Vagina (tissue), 2 donors: ENCODE data around the gene AJM1. TPM values are rescaled to one million over a fixed set of nuclear protein-coding genes. Genes with fewer than 3 reads are reported as not detected.
"Not testable (repeated sequence)": the region's sequence is repeated elsewhere in the genome, so short reads cannot be mapped to it uniquely, and the experiment has no call there.

Source experiments
- DNase-seq, 2 donors: peaks; one replicate each; pipeline ENCODE4 v3.0.0-alpha.2; 2017; ENCODE audit errors: extremely low spot score in 2 of 2
- H3K27ac ChIP-seq: fragments of 200-600 bp; sonication (generic); one replicate; pipeline ENCODE4 v1.5.1; 2019
- H3K27me3 ChIP-seq: fragments of 200-600 bp; sonication (generic); one replicate; pipeline ENCODE4 v1.5.1; 2019
- H3K36me3 ChIP-seq, 2 donors: fragments of 200-600 bp; sonication (generic); one replicate each; pipeline ENCODE4 v1.5.1; 2017 to 2019
- H3K4me1 ChIP-seq: fragments of 200-600 bp; sonication (generic); one replicate; pipeline ENCODE4 v1.5.1; 2019
- H3K4me3 ChIP-seq, 2 donors: fragments of 200-600 bp; sonication (generic); 1 replicate in 1 of 2; 2 replicates in 1 of 2; pipeline ENCODE4 v1.5.1; 2016 to 2019
- H3K9me3 ChIP-seq: fragments of 200-600 bp; sonication (generic); one replicate; pipeline ENCODE4 v1.5.1; 2019
- CTCF ChIP-seq, 3 experiments: fragments of 450-650 bp in 2 of 3; fragments of 200-600 bp in 1 of 3; sonication (generic) in 1 of 3; IDR thresholded peaks; one replicate each; pipeline ENCODE4 v1.5.1; 2017 to 2019; ENCODE audit warnings: antibody characterized with exemption in 3 of 3, mild to moderate bottlenecking in 2 of 3, moderate library complexity in 2 of 3
- POLR2A ChIP-seq, 2 donors: fragments of 450-650 bp; IDR thresholded peaks; one replicate each; pipeline ENCODE4 v1.6.1; 2017; ENCODE audit warnings: antibody characterized with exemption in 2 of 2, mild to moderate bottlenecking in 2 of 2, moderate library complexity in 2 of 2
- POLR2AphosphoS5 ChIP-seq, 2 donors: sonication (generic); formaldehyde crosslinking; IDR thresholded peaks; one replicate each; pipeline ENCODE4 v1.9.0; 2017; ENCODE audit warnings: antibody characterized with exemption in 2 of 2, mild to moderate bottlenecking in 2 of 2, low read depth in 1 of 2; ENCODE audit not compliant: insufficient read depth in 1 of 2
- intact Hi-C: fragments of 100-400 bp; cut with DNase I; formaldehyde crosslinking; loops from one replicate; pipeline ENCODE4 v1.15.1; 2023
- total RNA-seq: library from RNA; depleted of rRNA; stranded (reverse); fragments of >200 nt; gene quantifications from one replicate; pipeline ENCODE4 v1.2.3, GENCODE V29; 2016

The AJM1 gene
- total RNA-seq, 1 donor from 2014 or later, result 1.2 TPM

- no peak for TF ChIP-seq POLR2AphosphoS5 (IDR thresholded peaks at IDR 0.05; ENCODE audit: insufficient read depth in 1 of 2, low read depth in 1 of 2)
- TF ChIP-seq CTCF (IDR thresholded peaks at IDR 0.05), result no peak
- TF ChIP-seq POLR2A (IDR thresholded peaks at IDR 0.05), result no peak
- H3K4me3 ChIP-seq, result no peak within 1 kb of the TSS
- H3K4me1 ChIP-seq, result peaks cover 45% of the 10 kb centered on the region
Measured at GRCh38 chr9:136796238-136796774, 46.0 kb upstream of the AJM1 start, which contains the start of gene CCDC183. Gene CCDC183 (plus strand): TSS chr9:136796338. CDS start chr9:136796398, 60 bp downstream.

GRCh38 chr9:136796775-136797347 lies 45.4 kb upstream of the AJM1 start:
- intact Hi-C loops, H3K36me3 ChIP-seq, H3K27ac ChIP-seq, H3K4me3 ChIP-seq, DNase-seq, H3K27me3 ChIP-seq, H3K9me3 ChIP-seq: not testable (repeated sequence)
- peaks cover 42% of the 10 kb centered on the region for H3K4me1 ChIP-seq

More at GRCh38 chr9:136796238-136796774, 46.0 kb upstream of the AJM1 start, which contains the start of gene CCDC183:
- Histone ChIP-seq H3K27ac (no peak within 1 kb of the TSS), H3K27me3 (no peaks in the 10 kb centered on the region), H3K36me3 (no peaks in the 10 kb centered on the region), H3K9me3 (no peaks in the 10 kb centered on the region)
- intact Hi-C loops, result no loop called here
- no peak for DNase-seq

GRCh38 chr9:136798708-136799078 lies 43.6 kb upstream of the AJM1 start:
- no peaks in the 10 kb centered on the region for H3K27me3 ChIP-seq
- peaks cover 30% of the 10 kb centered on the region for H3K4me1 ChIP-seq
- intact Hi-C loops, result no loop called here
- H3K36me3 ChIP-seq, result no peaks in the 10 kb centered on the region
- no peak for TF ChIP-seq POLR2A (IDR thresholded peaks at IDR 0.05)
- no peak for TF ChIP-seq CTCF (IDR thresholded peaks at IDR 0.05)
- no peak for TF ChIP-seq POLR2AphosphoS5 (IDR thresholded peaks at IDR 0.05; ENCODE audit: insufficient read depth in 1 of 2, low read depth in 1 of 2)
- DNase-seq, result no peak
- H3K27ac ChIP-seq, result no peak overlapping the region
- no peak overlapping the region for H3K4me3 ChIP-seq
- H3K9me3 ChIP-seq, result no peaks in the 10 kb centered on the region

GRCh38 chr9:136799079-136799853 lies 43.0 kb upstream of the AJM1 start:
- Histone ChIP-seq H3K4me1 (peaks cover 30% of the 10 kb centered on the region), H3K27ac (no peak overlapping the region), H3K36me3 (no peaks in the 10 kb centered on the region), H3K9me3 (no peaks in the 10 kb centered on the region), H3K4me3 (peak overlapping the region; percentile 9 to 36), H3K27me3 (no peaks in the 10 kb centered on the region)
- intact Hi-C loops, result no loop called here
- TF ChIP-seq CTCF (IDR thresholded peaks at IDR 0.05) (no peak), POLR2AphosphoS5 (IDR thresholded peaks at IDR 0.05; ENCODE audit: insufficient read depth in 1 of 2, low read depth in 1 of 2) (no peak), POLR2A (IDR thresholded peaks at IDR 0.05) (no peak)
- DNase-seq, result peak in 1 of 2 donors; percentile 80

- intact Hi-C loops, result no loop called here
- no peak overlapping the region for H3K27ac ChIP-seq
- DNase-seq, result no peak
- peaks cover 30% of the 10 kb centered on the region for H3K4me1 ChIP-seq
- TF ChIP-seq POLR2AphosphoS5 (IDR thresholded peaks at IDR 0.05; ENCODE audit: insufficient read depth in 1 of 2, low read depth in 1 of 2) (no peak), CTCF (IDR thresholded peaks at IDR 0.05) (no peak), POLR2A (IDR thresholded peaks at IDR 0.05) (no peak)
- H3K4me3 ChIP-seq, result peak overlapping the region; percentile 9 to 36
- H3K36me3 ChIP-seq, result no peaks in the 10 kb centered on the region
- H3K27me3 ChIP-seq, result no peaks in the 10 kb centered on the region
- no peaks in the 10 kb centered on the region for H3K9me3 ChIP-seq
Measured at GRCh38 chr9:136799854-136800657, 42.2 kb upstream of the AJM1 start.
